ENCODE data around the gene STX3.

- TF ChIP-seq CTCF (conservative IDR thresholded peaks at IDR 0.05) (no peak), ZFX (IDR thresholded peaks at IDR 0.05) (no peak)
Measured at GRCh38 chr11:59758401-59759037, 3.3 kb downstream of the STX3 start.
